SK-N-SH (cell line): ENCODE data around the gene SLC25A53.

Source experiments
- EZH2phosphoT487 ChIP-seq: fragments of 200-600 bp; sonication (generic); IDR thresholded peaks from 2 replicates; pipeline ENCODE4 v1.6.1; 2017; ENCODE audit warnings: low read depth, mixed run types, mild to moderate bottlenecking, antibody characterized with exemption, moderate library complexity, borderline replicate concordance
- POLR2AphosphoS5 ChIP-seq: IDR thresholded peaks from 2 replicates; pipeline ENCODE4 v1.6.1; 2012; ENCODE audit warnings: low read depth, low read length
- TF ChIP-seq, protein P1 (sequence below): fragments of 200-600 bp; sonication (generic); IDR thresholded peaks from 2 replicates; pipeline ENCODE4 v1.6.1; 2017; ENCODE audit warnings: antibody characterized with exemption, mild to moderate bottlenecking, moderate library complexity
- TF ChIP-seq, protein P2 (sequence below): IDR thresholded peaks from 2 replicates; pipeline ENCODE4 v1.6.1; 2012; ENCODE audit warnings: mild to moderate bottlenecking, low read depth, low read length, moderate library complexity

DNA sequence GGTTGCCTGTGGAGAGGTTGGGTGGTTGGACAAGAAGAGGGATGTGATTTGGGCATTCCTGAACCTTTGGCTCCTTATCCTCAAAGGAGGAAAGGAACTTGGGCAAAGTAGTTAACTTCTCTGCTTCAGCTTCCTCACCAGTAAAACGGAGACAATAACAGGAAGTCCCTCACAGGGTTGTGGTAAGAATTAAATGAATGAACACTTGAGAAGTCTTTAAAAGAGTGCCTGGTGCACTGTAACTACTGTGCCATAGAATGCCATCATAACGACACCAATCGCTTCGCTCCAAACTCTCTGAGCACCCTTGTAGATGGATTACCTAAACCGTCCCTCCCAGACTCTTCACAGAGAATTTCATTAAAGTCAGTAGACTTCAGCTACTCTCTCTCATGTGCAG is 34.0 kb downstream of the SLC25A53 start:
- TF ChIP-seq EZH2phosphoT487 (no peak), POLR2AphosphoS5 (no peak)
- TF ChIP-seq, protein P1, sequence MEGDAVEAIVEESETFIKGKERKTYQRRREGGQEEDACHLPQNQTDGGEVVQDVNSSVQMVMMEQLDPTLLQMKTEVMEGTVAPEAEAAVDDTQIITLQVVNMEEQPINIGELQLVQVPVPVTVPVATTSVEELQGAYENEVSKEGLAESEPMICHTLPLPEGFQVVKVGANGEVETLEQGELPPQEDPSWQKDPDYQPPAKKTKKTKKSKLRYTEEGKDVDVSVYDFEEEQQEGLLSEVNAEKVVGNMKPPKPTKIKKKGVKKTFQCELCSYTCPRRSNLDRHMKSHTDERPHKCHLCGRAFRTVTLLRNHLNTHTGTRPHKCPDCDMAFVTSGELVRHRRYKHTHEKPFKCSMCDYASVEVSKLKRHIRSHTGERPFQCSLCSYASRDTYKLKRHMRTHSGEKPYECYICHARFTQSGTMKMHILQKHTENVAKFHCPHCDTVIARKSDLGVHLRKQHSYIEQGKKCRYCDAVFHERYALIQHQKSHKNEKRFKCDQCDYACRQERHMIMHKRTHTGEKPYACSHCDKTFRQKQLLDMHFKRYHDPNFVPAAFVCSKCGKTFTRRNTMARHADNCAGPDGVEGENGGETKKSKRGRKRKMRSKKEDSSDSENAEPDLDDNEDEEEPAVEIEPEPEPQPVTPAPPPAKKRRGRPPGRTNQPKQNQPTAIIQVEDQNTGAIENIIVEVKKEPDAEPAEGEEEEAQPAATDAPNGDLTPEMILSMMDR, result no peak
- TF ChIP-seq, protein P2, sequence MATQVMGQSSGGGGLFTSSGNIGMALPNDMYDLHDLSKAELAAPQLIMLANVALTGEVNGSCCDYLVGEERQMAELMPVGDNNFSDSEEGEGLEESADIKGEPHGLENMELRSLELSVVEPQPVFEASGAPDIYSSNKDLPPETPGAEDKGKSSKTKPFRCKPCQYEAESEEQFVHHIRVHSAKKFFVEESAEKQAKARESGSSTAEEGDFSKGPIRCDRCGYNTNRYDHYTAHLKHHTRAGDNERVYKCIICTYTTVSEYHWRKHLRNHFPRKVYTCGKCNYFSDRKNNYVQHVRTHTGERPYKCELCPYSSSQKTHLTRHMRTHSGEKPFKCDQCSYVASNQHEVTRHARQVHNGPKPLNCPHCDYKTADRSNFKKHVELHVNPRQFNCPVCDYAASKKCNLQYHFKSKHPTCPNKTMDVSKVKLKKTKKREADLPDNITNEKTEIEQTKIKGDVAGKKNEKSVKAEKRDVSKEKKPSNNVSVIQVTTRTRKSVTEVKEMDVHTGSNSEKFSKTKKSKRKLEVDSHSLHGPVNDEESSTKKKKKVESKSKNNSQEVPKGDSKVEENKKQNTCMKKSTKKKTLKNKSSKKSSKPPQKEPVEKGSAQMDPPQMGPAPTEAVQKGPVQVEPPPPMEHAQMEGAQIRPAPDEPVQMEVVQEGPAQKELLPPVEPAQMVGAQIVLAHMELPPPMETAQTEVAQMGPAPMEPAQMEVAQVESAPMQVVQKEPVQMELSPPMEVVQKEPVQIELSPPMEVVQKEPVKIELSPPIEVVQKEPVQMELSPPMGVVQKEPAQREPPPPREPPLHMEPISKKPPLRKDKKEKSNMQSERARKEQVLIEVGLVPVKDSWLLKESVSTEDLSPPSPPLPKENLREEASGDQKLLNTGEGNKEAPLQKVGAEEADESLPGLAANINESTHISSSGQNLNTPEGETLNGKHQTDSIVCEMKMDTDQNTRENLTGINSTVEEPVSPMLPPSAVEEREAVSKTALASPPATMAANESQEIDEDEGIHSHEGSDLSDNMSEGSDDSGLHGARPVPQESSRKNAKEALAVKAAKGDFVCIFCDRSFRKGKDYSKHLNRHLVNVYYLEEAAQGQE, result no peak
